Retinal pigment epithelial cell (primary cell): Measurements from ENCODE around the gene MLKL.
A peak's percentile ranks its signal among the peaks of the same experiment; 100 is the strongest.

Source experiments
- DNase-seq: peaks from one replicate; pipeline ENCODE4 v3.0.0-alpha.2; 2010; ENCODE audit warnings: low read depth
- H3K4me3 ChIP-seq: 2 replicates; pipeline ENCODE4 v1.5.1; 2011; ENCODE audit warnings: mild to moderate bottlenecking, low read length, control low read depth, moderate library complexity
- TF ChIP-seq, protein P1 (sequence below): conservative IDR thresholded peaks from 2 replicates; pipeline ENCODE4 v1.5.1; 2011; ENCODE audit warnings: low read depth, low read length, control low read depth, inconsistent platforms

Gene MLKL

DNA sequence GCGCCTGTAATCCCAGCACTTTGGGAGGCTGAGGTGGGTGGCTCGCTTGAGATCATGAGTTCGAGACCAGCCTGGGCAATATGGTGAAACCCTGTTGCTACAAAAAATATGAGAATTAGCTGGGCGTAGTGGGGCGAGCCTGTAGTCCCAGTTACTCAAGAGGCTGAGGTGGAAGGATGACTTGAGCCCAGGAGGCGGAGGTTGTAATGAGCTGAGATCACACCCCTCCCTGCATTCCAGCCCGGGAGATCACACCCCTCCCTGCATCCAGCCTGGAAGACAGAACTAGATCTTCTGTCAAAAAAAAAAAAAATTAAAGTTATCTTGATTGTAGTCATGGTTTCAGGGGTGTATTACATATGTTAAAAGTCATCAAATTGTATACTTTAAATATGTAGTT lies 67.0 kb downstream of the MLKL start:
- H3K4me3 ChIP-seq: no peak overlapping the region
- TF ChIP-seq, protein P1, sequence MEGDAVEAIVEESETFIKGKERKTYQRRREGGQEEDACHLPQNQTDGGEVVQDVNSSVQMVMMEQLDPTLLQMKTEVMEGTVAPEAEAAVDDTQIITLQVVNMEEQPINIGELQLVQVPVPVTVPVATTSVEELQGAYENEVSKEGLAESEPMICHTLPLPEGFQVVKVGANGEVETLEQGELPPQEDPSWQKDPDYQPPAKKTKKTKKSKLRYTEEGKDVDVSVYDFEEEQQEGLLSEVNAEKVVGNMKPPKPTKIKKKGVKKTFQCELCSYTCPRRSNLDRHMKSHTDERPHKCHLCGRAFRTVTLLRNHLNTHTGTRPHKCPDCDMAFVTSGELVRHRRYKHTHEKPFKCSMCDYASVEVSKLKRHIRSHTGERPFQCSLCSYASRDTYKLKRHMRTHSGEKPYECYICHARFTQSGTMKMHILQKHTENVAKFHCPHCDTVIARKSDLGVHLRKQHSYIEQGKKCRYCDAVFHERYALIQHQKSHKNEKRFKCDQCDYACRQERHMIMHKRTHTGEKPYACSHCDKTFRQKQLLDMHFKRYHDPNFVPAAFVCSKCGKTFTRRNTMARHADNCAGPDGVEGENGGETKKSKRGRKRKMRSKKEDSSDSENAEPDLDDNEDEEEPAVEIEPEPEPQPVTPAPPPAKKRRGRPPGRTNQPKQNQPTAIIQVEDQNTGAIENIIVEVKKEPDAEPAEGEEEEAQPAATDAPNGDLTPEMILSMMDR: no peak
- no peak for DNase-seq

DNA sequence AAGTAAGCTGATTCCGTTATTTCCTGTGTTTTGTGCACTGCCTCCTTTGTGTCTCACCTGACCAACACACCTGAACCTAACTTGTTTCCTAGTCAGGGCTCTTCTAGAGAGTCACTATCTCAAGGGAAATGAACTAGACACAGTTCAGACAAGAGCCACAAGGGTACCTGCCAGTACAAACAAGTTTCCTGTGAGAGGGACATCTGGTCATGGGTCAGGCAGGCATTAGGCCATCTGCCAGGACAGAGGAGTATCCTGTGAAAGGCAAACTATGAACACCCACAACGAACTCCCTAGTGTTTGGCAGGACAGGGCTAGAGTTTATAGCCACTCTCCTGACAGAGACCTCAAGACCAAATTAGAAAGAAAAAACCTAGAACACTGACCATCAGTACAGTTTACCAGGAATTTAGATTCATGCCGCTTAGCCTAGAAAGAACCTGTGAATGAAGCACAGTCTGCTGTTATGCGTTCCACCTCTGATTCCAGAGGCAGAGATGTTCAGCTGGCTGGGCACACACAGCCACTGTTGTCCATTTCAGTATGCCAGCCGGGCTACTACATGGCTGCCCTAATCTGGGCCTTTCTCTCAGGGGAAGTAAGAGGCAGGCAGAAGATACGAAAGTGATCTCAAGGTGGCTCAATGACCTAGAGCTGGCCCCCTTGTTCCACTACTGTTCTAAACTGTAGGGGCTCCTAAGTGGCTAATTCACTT lies 73.0 kb downstream of the MLKL start:
- no peak for DNase-seq
- no peak overlapping the region for H3K4me3 ChIP-seq
- TF ChIP-seq, protein P1: no peak

DNA sequence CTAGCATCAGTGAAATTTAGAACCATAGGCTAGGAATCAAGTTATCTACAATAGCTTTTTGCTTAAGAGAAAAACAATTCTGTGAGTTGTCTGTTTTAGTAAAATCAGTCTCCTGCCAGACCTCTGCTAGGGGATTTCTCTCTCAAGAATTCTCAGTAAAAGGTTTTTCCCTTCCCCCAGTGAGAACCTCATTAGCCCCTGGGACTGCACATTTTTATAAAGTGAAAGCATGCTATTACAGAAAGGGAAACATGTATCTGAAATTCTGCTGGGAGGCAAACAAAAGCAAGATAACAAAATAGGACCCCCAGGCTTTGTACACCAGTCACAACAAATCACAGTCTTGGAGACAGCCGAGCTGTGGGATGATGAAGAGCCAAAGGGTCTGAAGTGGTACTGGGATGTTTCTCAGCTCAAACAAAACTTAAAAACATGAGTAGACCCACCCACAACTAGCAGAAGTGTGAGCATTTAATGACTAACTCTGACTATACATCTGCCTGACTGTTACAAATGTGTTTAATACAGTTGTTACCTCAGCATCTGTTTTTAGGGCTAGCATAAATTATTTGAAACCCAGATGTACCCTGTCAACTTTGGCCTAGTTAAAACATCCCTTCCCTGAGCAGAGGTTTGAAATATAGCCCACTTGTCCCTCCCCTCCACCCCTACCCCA lies 73.8 kb downstream of the MLKL start:
- DNase-seq: no peak
- TF ChIP-seq, protein P1: no peak
- H3K4me3 ChIP-seq: no peak overlapping the region

DNA sequence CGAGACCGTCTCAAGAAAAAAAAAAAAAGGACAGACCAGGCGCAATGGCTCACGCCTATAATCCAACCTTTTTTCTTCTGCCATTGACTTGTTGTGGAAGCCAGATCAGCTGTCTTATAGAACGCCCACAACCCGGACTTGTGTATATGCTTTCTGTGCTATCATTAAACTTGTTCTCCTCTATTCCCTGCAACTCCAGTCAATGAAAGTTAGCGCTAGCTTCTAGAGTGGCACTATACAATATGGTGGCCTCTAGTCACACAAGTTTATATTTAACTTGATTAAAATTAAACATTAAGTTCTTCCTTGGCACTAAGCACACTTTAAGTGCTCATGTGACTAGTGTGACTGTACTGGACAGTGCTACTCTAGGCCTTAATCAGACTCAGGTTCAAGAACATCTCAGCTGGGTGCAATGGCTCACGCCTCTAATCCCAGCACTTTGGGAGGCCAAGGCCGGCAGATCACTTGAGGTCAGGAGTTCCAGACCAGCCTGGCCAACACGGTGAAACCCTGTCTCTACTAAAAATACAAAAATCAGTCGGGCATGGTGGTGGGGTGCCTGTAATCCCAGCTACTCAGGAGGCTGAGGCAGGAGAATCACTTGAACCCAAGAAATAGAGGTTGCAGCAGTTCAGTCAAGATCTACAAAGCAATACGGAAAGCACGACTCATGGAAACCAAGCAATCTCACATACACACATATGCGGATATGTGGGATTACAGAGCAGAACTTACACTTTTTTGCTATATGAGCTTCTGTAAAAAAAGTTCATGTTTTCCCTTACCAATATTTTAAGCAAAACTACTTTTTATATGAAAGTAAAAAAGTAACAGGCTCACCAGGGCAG lies 74.9 kb downstream of the MLKL start:
- DNase-seq: no peak
- no peak overlapping the region for H3K4me3 ChIP-seq
- TF ChIP-seq, protein P1: no peak

DNA sequence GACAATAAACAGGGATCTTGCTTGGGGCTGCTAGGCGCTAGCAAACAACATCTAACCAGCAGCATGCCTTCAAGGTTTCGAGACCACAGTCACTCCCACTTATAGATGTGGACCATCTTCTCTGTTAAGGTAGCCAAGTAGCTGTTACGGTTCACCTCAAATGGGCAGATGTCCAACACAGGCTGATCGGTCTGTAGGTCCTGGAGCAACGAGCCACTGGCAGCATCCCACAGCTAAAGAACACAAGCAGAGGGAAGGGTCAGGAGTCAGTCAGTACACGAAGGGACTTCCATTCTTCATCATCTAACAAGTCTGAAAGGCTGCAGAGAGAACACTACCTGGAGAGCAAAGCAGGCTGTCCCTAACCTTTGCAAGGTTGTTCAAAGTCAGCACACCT lies 76.8 kb downstream of the MLKL start:
- no peak overlapping the region for H3K4me3 ChIP-seq
- TF ChIP-seq, protein P1: no peak
- no peak for DNase-seq

DNA sequence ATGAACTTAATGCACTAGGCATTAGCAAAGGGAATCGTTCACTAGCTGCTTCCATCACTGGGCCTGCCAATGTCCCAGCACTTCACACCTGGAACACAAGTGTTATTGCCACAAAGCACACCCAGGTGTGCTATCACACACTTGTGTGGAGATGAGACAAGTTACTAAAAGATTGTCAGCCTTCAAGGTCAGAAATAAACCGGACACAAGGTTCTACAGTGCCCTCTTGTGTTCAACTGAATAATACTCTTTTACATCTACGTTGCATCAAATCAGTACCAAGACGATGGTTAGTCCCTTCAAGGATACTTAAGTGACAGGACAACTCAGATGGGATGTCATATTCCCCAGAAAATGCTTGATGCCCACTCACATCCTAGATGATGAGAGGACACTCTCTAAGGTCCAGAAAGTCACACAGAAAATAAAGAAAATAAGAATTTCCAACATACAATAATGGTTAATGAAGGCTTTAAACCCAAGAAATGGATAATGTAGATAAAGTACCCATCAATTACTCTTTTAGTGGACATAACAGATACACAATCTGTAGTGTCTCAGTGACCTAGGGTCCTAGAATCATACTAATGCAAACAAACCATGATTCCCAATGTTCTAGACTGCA lies 77.3 kb downstream of the MLKL start:
- no peak overlapping the region for H3K4me3 ChIP-seq
- TF ChIP-seq, protein P1: peak; percentile 64
- DNase-seq: peak; percentile 4
